ENCODE data around the gene OSBPL5. TPM values are rescaled to one million over a fixed set of nuclear protein-coding genes. Genes with fewer than 3 reads are reported as not detected.

OSBPL5 gene
- total RNA-seq, 1 experiment from 2014 or later: 6.4 TPM

DNA sequence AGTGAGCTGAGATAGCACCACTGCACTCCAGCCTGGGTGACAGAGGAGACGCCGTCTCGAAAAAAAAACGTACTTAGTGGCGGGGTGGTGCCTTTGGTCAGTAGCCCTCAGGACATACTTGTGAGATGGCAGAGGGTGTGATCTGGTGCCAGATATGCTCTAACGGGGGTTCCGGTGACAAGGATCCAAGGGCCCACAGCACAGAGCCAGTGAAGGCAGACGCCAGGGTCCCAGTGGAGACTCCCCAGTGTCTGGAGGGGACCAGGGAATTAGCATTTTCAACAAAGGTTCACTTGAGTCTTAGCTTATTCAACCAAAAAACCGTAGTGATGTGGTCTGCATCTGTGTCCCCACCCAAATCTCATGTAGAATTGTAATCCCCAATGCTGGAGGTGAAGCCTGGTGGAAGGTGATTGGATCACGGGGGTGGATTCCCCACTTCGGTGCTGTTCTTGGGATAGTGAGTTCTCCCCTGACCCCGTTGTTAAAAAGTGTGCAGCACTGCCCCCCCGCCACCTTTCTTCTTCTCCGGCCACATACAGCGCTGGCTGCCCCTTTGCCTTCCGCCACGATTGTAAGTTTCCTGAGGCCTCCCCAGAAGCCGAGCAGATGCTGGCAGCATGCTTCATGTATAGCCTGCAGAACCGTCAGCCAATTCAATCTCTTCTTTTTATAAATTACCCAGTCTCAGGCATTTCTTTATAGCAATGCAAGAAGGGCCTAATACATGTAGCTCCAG is 26.6 kb upstream of the OSBPL5 start:
- TF ChIP-seq, protein P1, sequence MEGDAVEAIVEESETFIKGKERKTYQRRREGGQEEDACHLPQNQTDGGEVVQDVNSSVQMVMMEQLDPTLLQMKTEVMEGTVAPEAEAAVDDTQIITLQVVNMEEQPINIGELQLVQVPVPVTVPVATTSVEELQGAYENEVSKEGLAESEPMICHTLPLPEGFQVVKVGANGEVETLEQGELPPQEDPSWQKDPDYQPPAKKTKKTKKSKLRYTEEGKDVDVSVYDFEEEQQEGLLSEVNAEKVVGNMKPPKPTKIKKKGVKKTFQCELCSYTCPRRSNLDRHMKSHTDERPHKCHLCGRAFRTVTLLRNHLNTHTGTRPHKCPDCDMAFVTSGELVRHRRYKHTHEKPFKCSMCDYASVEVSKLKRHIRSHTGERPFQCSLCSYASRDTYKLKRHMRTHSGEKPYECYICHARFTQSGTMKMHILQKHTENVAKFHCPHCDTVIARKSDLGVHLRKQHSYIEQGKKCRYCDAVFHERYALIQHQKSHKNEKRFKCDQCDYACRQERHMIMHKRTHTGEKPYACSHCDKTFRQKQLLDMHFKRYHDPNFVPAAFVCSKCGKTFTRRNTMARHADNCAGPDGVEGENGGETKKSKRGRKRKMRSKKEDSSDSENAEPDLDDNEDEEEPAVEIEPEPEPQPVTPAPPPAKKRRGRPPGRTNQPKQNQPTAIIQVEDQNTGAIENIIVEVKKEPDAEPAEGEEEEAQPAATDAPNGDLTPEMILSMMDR (conservative IDR thresholded peaks at IDR 0.05): no peak
- no peak for TF ChIP-seq EZH2 (IDR thresholded peaks at IDR 0.05; ENCODE audit: low read depth)
- H4K20me1 ChIP-seq (ENCODE audit: insufficient read depth): no peaks in the 10 kb centered on the region
- H3K9me2 ChIP-seq (ENCODE audit: insufficient read depth): no peaks in the 10 kb centered on the region
- no peaks in the 10 kb centered on the region for H3K36me3 ChIP-seq (ENCODE audit: low read depth)
- no peak overlapping the region for H3K27ac ChIP-seq
- ChIA-PET POLR2A (ENCODE audit: unreplicated experiment) (no interaction called here), CTCF (no interaction called here)
- DNase-seq: no peak
- no TSS peak for BruUV-seq (replicated peaks)
- H3K4me3 ChIP-seq: no peak overlapping the region
- H2AFZ ChIP-seq: no peak overlapping the region
- H3K27me3 ChIP-seq (ENCODE audit: insufficient read depth, low read depth): peaks cover 29% of the 10 kb centered on the region
- no peak overlapping the region for H3K4me2 ChIP-seq
- no peaks in the 10 kb centered on the region for H3F3A ChIP-seq (ENCODE audit: insufficient read depth, low read depth)
- no peaks in the 10 kb centered on the region for H3K4me1 ChIP-seq (replicated peaks; ENCODE audit: insufficient read depth)
- no peaks in the 10 kb centered on the region for H3K9me3 ChIP-seq (ENCODE audit: insufficient read depth, low read depth)
- intact Hi-C loops (cut with micrococcal nuclease; ENCODE audit: unreplicated experiment): no loop called here
- no peaks in the 10 kb centered on the region for H3K79me2 ChIP-seq (ENCODE audit: low read depth)

DNA sequence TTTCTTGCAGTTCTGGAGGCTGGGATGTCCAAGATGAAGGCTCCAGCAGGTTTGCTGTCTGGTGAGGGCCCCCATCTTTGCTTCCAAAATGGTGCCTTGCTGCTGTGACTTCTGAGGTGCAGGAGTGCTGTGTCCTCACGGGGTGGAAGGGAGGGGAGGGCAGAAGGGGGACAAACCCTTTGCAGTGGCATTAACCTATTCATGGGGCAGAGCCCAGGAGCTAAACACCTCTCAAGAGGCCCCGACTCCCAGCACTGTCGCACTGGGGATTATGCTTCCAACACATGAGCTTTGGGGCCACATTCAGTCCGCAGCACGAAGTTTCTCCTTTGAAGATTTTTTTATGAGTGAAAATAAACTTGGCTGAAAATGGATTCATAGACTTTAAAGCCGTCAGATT is 25.5 kb upstream of the OSBPL5 start:
- no TSS peak for BruUV-seq (replicated peaks)
- Histone ChIP-seq H2AFZ (no peak overlapping the region), H3K4me2 (no peak overlapping the region), H3K9me3 (ENCODE audit: insufficient read depth, low read depth) (no peaks in the 10 kb centered on the region), H3F3A (ENCODE audit: insufficient read depth, low read depth) (no peaks in the 10 kb centered on the region), H3K4me1 (replicated peaks; ENCODE audit: insufficient read depth) (no peaks in the 10 kb centered on the region), H4K20me1 (ENCODE audit: insufficient read depth) (no peaks in the 10 kb centered on the region), H3K36me3 (ENCODE audit: low read depth) (no peaks in the 10 kb centered on the region), H3K79me2 (ENCODE audit: low read depth) (no peaks in the 10 kb centered on the region), H3K27ac (no peak overlapping the region), H3K27me3 (ENCODE audit: insufficient read depth, low read depth) (peaks cover 31% of the 10 kb centered on the region), H3K4me3 (no peak overlapping the region), H3K9me2 (ENCODE audit: insufficient read depth) (no peaks in the 10 kb centered on the region)
- TF ChIP-seq EZH2 (IDR thresholded peaks at IDR 0.05; ENCODE audit: low read depth): no peak
- TF ChIP-seq, protein P1 (conservative IDR thresholded peaks at IDR 0.05): no peak
- DNase-seq: no peak
- intact Hi-C loops (cut with micrococcal nuclease; ENCODE audit: unreplicated experiment): no loop called here
- ChIA-PET POLR2A (ENCODE audit: unreplicated experiment) (no interaction called here), CTCF (no interaction called here)

DNA sequence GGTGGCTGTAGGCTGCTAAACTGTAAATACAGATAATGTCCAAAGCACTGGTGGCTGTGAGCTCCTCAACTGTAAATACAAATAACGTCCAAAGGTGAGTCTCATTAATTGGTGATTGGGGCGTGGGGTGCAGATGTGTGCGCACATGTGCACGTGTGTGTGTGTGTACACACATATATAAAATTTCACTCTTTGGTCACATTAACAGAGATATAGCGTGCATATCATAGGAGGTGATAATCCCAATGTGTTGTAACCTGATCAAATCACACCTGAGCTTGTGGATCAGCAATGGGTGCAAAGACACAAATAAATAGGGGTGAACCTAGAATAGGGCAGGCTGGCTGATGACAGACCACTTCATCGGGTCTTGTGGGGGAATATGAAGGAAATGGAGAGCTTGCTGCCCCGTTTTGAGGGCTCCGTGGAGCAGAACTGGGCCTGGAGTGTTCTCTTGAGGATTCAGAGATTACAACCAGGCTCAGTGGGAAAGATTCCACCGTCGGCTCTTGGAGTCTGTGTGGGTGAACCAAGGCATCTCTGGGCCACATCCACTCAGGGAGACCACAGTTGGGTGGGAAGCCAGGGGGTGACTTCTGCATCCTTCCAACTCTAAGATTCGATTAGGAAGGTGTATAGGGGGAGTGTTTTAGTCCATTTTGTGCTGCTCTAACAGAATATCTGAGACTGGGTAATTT is 24.9 kb upstream of the OSBPL5 start:
- Histone ChIP-seq H3K9me2 (ENCODE audit: insufficient read depth) (no peaks in the 10 kb centered on the region), H3K4me2 (no peak overlapping the region), H3K79me2 (ENCODE audit: low read depth) (no peaks in the 10 kb centered on the region), H2AFZ (no peak overlapping the region), H3K4me1 (replicated peaks; ENCODE audit: insufficient read depth) (no peaks in the 10 kb centered on the region), H3K27me3 (ENCODE audit: insufficient read depth, low read depth) (peaks cover 36% of the 10 kb centered on the region), H3K36me3 (ENCODE audit: low read depth) (no peaks in the 10 kb centered on the region), H4K20me1 (ENCODE audit: insufficient read depth) (no peaks in the 10 kb centered on the region), H3K27ac (no peak overlapping the region), H3K9me3 (ENCODE audit: insufficient read depth, low read depth) (no peaks in the 10 kb centered on the region), H3K4me3 (no peak overlapping the region), H3F3A (ENCODE audit: insufficient read depth, low read depth) (no peaks in the 10 kb centered on the region)
- ChIA-PET POLR2A (ENCODE audit: unreplicated experiment) (no interaction called here), CTCF (no interaction called here)
- no peak for TF ChIP-seq EZH2 (IDR thresholded peaks at IDR 0.05; ENCODE audit: low read depth)
- TF ChIP-seq, protein P1 (conservative IDR thresholded peaks at IDR 0.05): no peak
- no peak for DNase-seq
- BruUV-seq (replicated peaks): no TSS peak
- intact Hi-C loops (cut with micrococcal nuclease; ENCODE audit: unreplicated experiment): no loop called here
